Neural cell (in vitro differentiated cells): Measurements from ENCODE around the gene ALLC. TPM values are rescaled to one million over a fixed set of nuclear protein-coding genes. Genes with fewer than 3 reads are reported as not detected.

Experiments
- H2AFZ ChIP-seq: fragments of 200-600, 300-800 bp; sonication (generic), shearing (Covaris generic); 2 replicates; pipeline ENCODE4 v1.6.0; 2014; ENCODE audit warnings: low read depth, mild to moderate bottlenecking, antibody characterized with exemption, low read length, moderate library complexity
- H3F3A ChIP-seq: fragments of 200-600 bp; shearing (Covaris generic); 2 replicates; pipeline ENCODE4 v1.6.1; 2016; ENCODE audit warnings: mild to moderate bottlenecking, moderate library complexity, mixed read lengths, antibody characterized with exemption, low read length; ENCODE audit not compliant: insufficient read depth, poor library complexity, severe bottlenecking
- H3K27ac ChIP-seq: fragments of 200-600, 300-800 bp; sonication (generic), shearing (Covaris generic); 2 replicates; pipeline ENCODE4 v1.5.1; 2014; ENCODE audit warnings: mild to moderate bottlenecking, low read length, moderate library complexity
- H3K27me3 ChIP-seq: fragments of 300-800, 200-600 bp; sonication (generic), shearing (Covaris generic); 2 replicates; pipeline ENCODE4 v1.6.0; 2014; ENCODE audit warnings: mild to moderate bottlenecking, low read depth, low read length, moderate library complexity; ENCODE audit not compliant: insufficient read depth
- H3K36me3 ChIP-seq: fragments of 300-800, 200-600 bp; sonication (generic), shearing (Covaris generic); 2 replicates; pipeline ENCODE4 v1.5.1; 2014; ENCODE audit warnings: mild to moderate bottlenecking, antibody characterized with exemption, low read length, moderate library complexity; ENCODE audit not compliant: insufficient read depth
- H3K4me2 ChIP-seq: fragments of 300-800, 200-600 bp; sonication (generic), shearing (Covaris generic); 2 replicates; pipeline ENCODE4 v1.6.0; 2014; ENCODE audit warnings: mild to moderate bottlenecking, low read length
- H3K4me3 ChIP-seq: fragments of 300-800, 200-600 bp; sonication (generic), shearing (Covaris generic); 2 replicates; pipeline ENCODE4 v1.5.1; 2014; ENCODE audit warnings: mild to moderate bottlenecking, low read length, moderate library complexity
- H3K79me2 ChIP-seq: fragments of 200-600 bp; shearing (Covaris generic); replicated peaks from 2 replicates; pipeline ENCODE4 v1.6.0; 2014; ENCODE audit warnings: mild to moderate bottlenecking, low read length, moderate library complexity; ENCODE audit not compliant: insufficient read depth
- H3K9ac ChIP-seq: fragments of 300-800, 200-600 bp; sonication (generic), shearing (Covaris generic); 2 replicates; pipeline ENCODE4 v1.6.1; 2016; ENCODE audit warnings: mild to moderate bottlenecking, low read length, mixed read lengths
- H3K9me2 ChIP-seq: fragments of 200-600 bp; shearing (Covaris generic); 2 replicates; pipeline ENCODE4 v1.6.1; 2016; ENCODE audit warnings: mild to moderate bottlenecking, low read length, mixed read lengths; ENCODE audit not compliant: insufficient read depth
- H3K9me3 ChIP-seq: fragments of 200-600, 300-800 bp; sonication (generic), shearing (Covaris generic); 2 replicates; pipeline ENCODE4 v1.6.1; 2016; ENCODE audit warnings: mild to moderate bottlenecking, mixed run types, low read length, moderate library complexity, mixed read lengths
- H4K20me1 ChIP-seq: fragments of 200-600 bp; shearing (Covaris generic); 2 replicates; pipeline ENCODE4 v1.6.1; 2016; ENCODE audit warnings: mild to moderate bottlenecking, mixed run types; ENCODE audit not compliant: insufficient read depth
- CTCF ChIP-seq: fragments of 450-650 bp; IDR thresholded peaks from 2 replicates; pipeline ENCODE4 v1.5.1; 2014; ENCODE audit warnings: antibody characterized with exemption, mild to moderate bottlenecking, moderate library complexity; ENCODE audit not compliant: poor library complexity, severe bottlenecking
- EP300 ChIP-seq: fragments of 450-650 bp; conservative IDR thresholded peaks from 2 replicates; pipeline ENCODE4 v1.6.1; 2014; ENCODE audit warnings: antibody characterized with exemption, mild to moderate bottlenecking, moderate library complexity; ENCODE audit not compliant: poor library complexity, severe bottlenecking
- EZH2 ChIP-seq: fragments of 200-600, 300-800 bp; shearing (Covaris generic), sonication (generic); IDR thresholded peaks from 2 replicates; pipeline ENCODE4 v1.6.1; 2014; ENCODE audit warnings: antibody characterized with exemption, low read length, borderline replicate concordance, mild to moderate bottlenecking; ENCODE audit not compliant: insufficient read depth, poor library complexity, severe bottlenecking
- MXI1 ChIP-seq: fragments of 450-650 bp; conservative IDR thresholded peaks from 2 replicates; pipeline ENCODE4 v1.6.1; 2014; ENCODE audit warnings: antibody characterized with exemption, mild to moderate bottlenecking; ENCODE audit not compliant: poor library complexity, severe bottlenecking
- POLR2AphosphoS5 ChIP-seq: IDR thresholded peaks from 2 replicates; pipeline ENCODE4 v1.6.1; 2012
- RAD21 ChIP-seq: fragments of 450-650 bp; conservative IDR thresholded peaks from 2 replicates; pipeline ENCODE4 v1.6.1; 2014; ENCODE audit warnings: antibody characterized with exemption, mild to moderate bottlenecking, moderate library complexity
- REST ChIP-seq: IDR thresholded peaks from 2 replicates; pipeline ENCODE4 v1.6.1; 2012; ENCODE audit warnings: borderline replicate concordance
- SMC3 ChIP-seq: fragments of 450-650 bp; conservative IDR thresholded peaks from 2 replicates; pipeline ENCODE4 v1.6.1; 2014; ENCODE audit warnings: antibody characterized with exemption, mild to moderate bottlenecking, moderate library complexity; ENCODE audit not compliant: poor library complexity
- TAF1 ChIP-seq: IDR thresholded peaks from 2 replicates; pipeline ENCODE4 v1.6.1; 2012; ENCODE audit warnings: low read depth
- polyA plus RNA-seq: library from polyadenylated mRNA; depleted of rRNA; stranded (reverse); fragments of >200 nt; gene quantifications from 2 replicates; pipeline ENCODE4 v1.2.3, GENCODE V29; 2014

Gene ALLC
- polyA plus RNA-seq, 1 donor from 2014 or later = 0.33 TPM

GRCh38 chr2:3642521-3643215 is 15.3 kb upstream of the ALLC start:
- no peak overlapping the region for H3K27ac ChIP-seq
- TF ChIP-seq POLR2AphosphoS5 = no peak
- TF ChIP-seq TAF1 = no peak
- no peak for TF ChIP-seq CTCF
- no peak for TF ChIP-seq RAD21
- no peak for TF ChIP-seq EP300
- TF ChIP-seq MXI1 = no peak
- no peaks in the 10 kb centered on the region for H3K9me3 ChIP-seq

GRCh38 chr2:3643371-3644245 is 14.4 kb upstream of the ALLC start:
- TF ChIP-seq SMC3 = no peak
- no peak for TF ChIP-seq POLR2AphosphoS5
- no peak for TF ChIP-seq MXI1
- no peak for TF ChIP-seq CTCF
- TF ChIP-seq RAD21 = no peak
- TF ChIP-seq EP300 = no peak
- no peak for TF ChIP-seq EZH2
- no peak for TF ChIP-seq REST
- no peak for TF ChIP-seq TAF1

More at GRCh38 chr2:3642521-3643215, 15.3 kb upstream of the ALLC start:
- H3K4me2 ChIP-seq = no peak overlapping the region
- H2AFZ ChIP-seq = no peak overlapping the region
- no peak overlapping the region for H3K4me3 ChIP-seq
- H3K27me3 ChIP-seq = no peaks in the 10 kb centered on the region
- H3F3A ChIP-seq = no peaks in the 10 kb centered on the region
- no peaks in the 10 kb centered on the region for H3K9me2 ChIP-seq
- H3K9ac ChIP-seq = no peak overlapping the region
- no peaks in the 10 kb centered on the region for H3K79me2 ChIP-seq
- no peaks in the 10 kb centered on the region for H4K20me1 ChIP-seq
- no peaks in the 10 kb centered on the region for H3K36me3 ChIP-seq

More at GRCh38 chr2:3643371-3644245, 14.4 kb upstream of the ALLC start:
- H2AFZ ChIP-seq = no peak overlapping the region
- no peak overlapping the region for H3K4me2 ChIP-seq
- H3K9ac ChIP-seq = no peak overlapping the region
- H4K20me1 ChIP-seq = no peaks in the 10 kb centered on the region
- no peaks in the 10 kb centered on the region for H3F3A ChIP-seq
- H3K9me2 ChIP-seq = no peaks in the 10 kb centered on the region
- no peaks in the 10 kb centered on the region for H3K79me2 ChIP-seq
- H3K9me3 ChIP-seq = no peaks in the 10 kb centered on the region
- H3K27me3 ChIP-seq = no peaks in the 10 kb centered on the region
- no peak overlapping the region for H3K4me3 ChIP-seq
- no peaks in the 10 kb centered on the region for H3K36me3 ChIP-seq
- H3K27ac ChIP-seq = no peak overlapping the region
